ENCODE measurements around the gene XRCC2. TPM values are rescaled to one million over a fixed set of nuclear protein-coding genes. Genes with fewer than 3 reads are reported as not detected.
"Not testable (repeated sequence)": the region's sequence is repeated elsewhere in the genome, so short reads cannot be mapped to it uniquely, and the experiment has no call there.

The XRCC2 gene
- total and polyA plus RNA-seq, 2 donors from 2014 or later, result 0.22 to 0.44 TPM

DNA sequence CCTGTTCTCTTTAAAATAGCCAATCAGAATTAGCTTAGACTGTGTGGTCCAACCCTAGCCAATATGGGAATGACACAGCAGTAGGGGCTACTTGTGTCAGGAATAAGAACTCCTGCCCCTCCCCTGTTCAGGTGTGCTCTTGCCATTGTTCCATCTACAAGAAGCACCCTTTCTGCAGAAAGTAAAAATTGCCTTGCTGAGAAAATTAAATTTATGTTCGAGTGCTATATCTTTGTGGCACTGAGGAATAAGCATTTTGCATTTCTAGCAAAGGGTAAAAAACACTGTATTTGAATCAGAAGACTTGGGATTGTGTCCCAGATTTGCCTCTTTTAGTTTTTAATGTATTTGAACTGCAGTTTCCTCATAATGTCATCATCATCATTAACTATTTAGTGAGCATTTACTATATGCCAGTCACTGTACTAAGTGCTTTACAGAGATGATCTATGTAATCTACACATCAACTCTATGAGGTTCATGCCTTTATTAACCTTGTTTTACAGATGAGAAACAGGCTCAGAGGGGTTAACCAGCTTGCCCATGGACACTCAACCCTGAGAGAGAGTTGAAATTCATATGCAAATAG is 28.9 kb upstream of the XRCC2 start:
- Histone ChIP-seq H3K9ac (ENCODE audit: low read length in 3 of 3) (no peak overlapping the region), H3K4me1 (ENCODE audit: control insufficient read depth in 2 of 3, insufficient read depth in 2 of 3, low read depth in 1 of 3, low read length in 3 of 3) (no peaks in the 10 kb centered on the region), H3K4me3 (ENCODE audit: low read length in 3 of 3) (no peak overlapping the region), H3K9me3 (ENCODE audit: control insufficient read depth in 2 of 3, insufficient read depth in 1 of 3, low read length in 3 of 3) (peaks cover 0 to 13% (median 6%) of the 10 kb centered on the region in 3 donors), H3K36me3 (ENCODE audit: control insufficient read depth in 2 of 3, insufficient read depth in 3 of 3, low read length in 3 of 3) (no peaks in the 10 kb centered on the region), H3K27me3 (ENCODE audit: control insufficient read depth, insufficient read depth, low read length) (no peaks in the 10 kb centered on the region), H3K27ac (ENCODE audit: low read depth in 2 of 2, low read length in 2 of 2) (no peak overlapping the region)
- no peak for FAIRE-seq
- TF ChIP-seq, protein P1, sequence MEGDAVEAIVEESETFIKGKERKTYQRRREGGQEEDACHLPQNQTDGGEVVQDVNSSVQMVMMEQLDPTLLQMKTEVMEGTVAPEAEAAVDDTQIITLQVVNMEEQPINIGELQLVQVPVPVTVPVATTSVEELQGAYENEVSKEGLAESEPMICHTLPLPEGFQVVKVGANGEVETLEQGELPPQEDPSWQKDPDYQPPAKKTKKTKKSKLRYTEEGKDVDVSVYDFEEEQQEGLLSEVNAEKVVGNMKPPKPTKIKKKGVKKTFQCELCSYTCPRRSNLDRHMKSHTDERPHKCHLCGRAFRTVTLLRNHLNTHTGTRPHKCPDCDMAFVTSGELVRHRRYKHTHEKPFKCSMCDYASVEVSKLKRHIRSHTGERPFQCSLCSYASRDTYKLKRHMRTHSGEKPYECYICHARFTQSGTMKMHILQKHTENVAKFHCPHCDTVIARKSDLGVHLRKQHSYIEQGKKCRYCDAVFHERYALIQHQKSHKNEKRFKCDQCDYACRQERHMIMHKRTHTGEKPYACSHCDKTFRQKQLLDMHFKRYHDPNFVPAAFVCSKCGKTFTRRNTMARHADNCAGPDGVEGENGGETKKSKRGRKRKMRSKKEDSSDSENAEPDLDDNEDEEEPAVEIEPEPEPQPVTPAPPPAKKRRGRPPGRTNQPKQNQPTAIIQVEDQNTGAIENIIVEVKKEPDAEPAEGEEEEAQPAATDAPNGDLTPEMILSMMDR (IDR thresholded peaks at IDR 0.05; ENCODE audit: borderline replicate concordance, extremely low read depth, insufficient read depth), result no peak
- intact Hi-C loops (cut with DNase I), result loop anchor here (5.0 kb wide), 1 partner anchor 368 kb away; no protein-coding TSS in a partner anchor
- no peak for DNase-seq

DNA sequence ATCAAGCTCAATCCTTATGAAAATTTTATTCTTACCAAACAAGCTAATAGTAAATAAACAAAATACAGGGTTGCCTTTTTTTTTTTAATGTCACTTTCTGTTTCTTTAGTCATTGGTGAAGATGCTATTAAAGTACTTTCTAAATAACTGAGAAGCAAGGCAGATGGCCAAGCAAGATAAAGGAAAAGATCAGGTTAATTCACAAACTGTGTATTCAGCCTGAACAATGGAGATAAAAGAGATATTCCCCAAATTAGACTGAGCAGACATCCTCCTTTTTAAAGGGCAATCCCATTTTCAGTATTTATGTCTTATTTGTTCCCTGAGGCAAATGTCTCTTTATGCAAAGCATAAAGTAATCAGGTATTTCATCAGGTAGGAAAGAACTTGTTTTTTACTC is 23.1 kb upstream of the XRCC2 start:
- Histone ChIP-seq H3K9me3 (ENCODE audit: control insufficient read depth in 2 of 3, insufficient read depth in 1 of 3, low read length in 3 of 3) (no peaks in the 10 kb centered on the region), H3K4me1 (ENCODE audit: control insufficient read depth in 2 of 3, insufficient read depth in 2 of 3, low read depth in 1 of 3, low read length in 3 of 3) (no peaks in the 10 kb centered on the region), H3K4me3 (ENCODE audit: low read length in 3 of 3) (no peak overlapping the region), H3K9ac (ENCODE audit: low read length in 3 of 3) (no peak overlapping the region), H3K36me3 (ENCODE audit: control insufficient read depth in 2 of 3, insufficient read depth in 3 of 3, low read length in 3 of 3) (no peaks in the 10 kb centered on the region), H3K27ac (ENCODE audit: low read depth in 2 of 2, low read length in 2 of 2) (no peak overlapping the region), H3K27me3 (ENCODE audit: control insufficient read depth, insufficient read depth, low read length) (no peaks in the 10 kb centered on the region)
- intact Hi-C loops (cut with DNase I), result no loop called here
- FAIRE-seq (no peak), DNase-seq (no peak)
- TF ChIP-seq, protein P1 (IDR thresholded peaks at IDR 0.05; ENCODE audit: borderline replicate concordance, extremely low read depth, insufficient read depth), result no peak

DNA sequence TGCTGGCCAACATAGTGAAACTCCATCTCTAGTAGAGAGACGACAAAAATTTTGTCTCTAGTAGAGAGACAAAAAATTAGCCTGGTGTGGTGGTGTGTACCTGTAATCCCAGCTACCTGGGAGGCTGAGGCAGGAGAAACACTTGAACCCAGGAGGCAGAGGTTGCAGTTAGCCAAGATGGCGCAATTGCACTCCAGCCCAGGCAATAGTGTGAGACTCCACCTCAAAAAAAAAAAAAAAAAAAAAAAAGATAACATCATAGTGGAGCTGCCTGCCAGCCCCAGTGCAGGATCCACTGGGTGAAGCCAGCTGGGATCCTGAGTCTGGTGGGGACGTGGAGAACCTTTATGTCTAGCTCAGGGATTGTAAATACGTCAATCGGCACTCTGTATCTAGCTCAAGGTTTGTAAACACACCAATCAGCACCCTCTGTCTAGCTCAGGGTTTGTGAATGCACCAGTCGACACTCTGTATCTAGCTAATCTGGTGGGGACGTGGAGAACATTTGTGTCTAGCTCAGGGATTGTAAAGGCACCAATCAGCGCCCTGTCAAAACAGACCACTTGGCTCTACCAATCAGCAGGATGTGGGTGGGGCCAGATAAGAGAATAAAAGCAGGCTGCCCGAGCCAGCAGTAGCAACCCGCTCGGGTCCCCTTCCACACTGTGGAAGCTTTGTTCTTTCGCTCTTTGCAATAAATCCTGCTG is 21.5 kb upstream of the XRCC2 start:
- FAIRE-seq; H3K9me3 ChIP-seq (ENCODE audit: control insufficient read depth in 2 of 3, insufficient read depth in 1 of 3, low read length in 3 of 3); H3K4me3 ChIP-seq (ENCODE audit: low read length in 3 of 3); H3K27ac ChIP-seq (ENCODE audit: low read depth in 2 of 2, low read length in 2 of 2); intact Hi-C loops (cut with DNase I); H3K36me3 ChIP-seq (ENCODE audit: control insufficient read depth in 2 of 3, insufficient read depth in 3 of 3, low read length in 3 of 3); H3K27me3 ChIP-seq (ENCODE audit: control insufficient read depth, insufficient read depth, low read length); DNase-seq; H3K9ac ChIP-seq (ENCODE audit: low read length in 3 of 3); H3K4me1 ChIP-seq (ENCODE audit: control insufficient read depth in 2 of 3, insufficient read depth in 2 of 3, low read depth in 1 of 3, low read length in 3 of 3): not testable (repeated sequence)

DNA sequence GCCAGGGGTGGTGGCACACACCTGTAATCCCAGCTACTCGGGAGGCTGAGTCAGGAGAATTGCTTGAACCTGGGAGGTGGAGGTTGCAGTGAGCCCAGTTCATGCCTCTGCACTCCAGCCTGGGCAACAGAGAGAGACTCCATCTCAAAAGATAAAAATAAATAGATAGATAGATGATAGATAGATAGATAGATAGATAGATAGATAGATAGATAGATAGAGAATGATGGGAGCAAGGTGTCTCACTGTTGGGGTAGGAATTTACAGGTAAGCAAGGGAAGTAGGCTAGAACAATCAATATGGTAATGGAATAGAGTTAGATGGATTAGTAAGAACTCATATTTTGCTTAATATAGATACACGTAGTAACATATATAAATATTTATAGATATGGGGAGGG is 16.3 kb upstream of the XRCC2 start:
- H3K4me3 ChIP-seq (ENCODE audit: low read length in 3 of 3); intact Hi-C loops (cut with DNase I); DNase-seq; H3K9me3 ChIP-seq (ENCODE audit: control insufficient read depth in 2 of 3, insufficient read depth in 1 of 3, low read length in 3 of 3); H3K27ac ChIP-seq (ENCODE audit: low read depth in 2 of 2, low read length in 2 of 2); H3K9ac ChIP-seq (ENCODE audit: low read length in 3 of 3); H3K36me3 ChIP-seq (ENCODE audit: control insufficient read depth in 2 of 3, insufficient read depth in 3 of 3, low read length in 3 of 3); H3K27me3 ChIP-seq (ENCODE audit: control insufficient read depth, insufficient read depth, low read length); FAIRE-seq; H3K4me1 ChIP-seq (ENCODE audit: control insufficient read depth in 2 of 3, insufficient read depth in 2 of 3, low read depth in 1 of 3, low read length in 3 of 3): not testable (repeated sequence)

All from kidney (tissue), 14 donors.